DMS53 (cell line): ENCODE measurements around the gene BIVM.

Experiments used
- DNase-seq: peaks from one replicate; lab custom pipeline; 2025; lab: John Stamatoyannopoulos, UW

BIVM gene

DNA sequence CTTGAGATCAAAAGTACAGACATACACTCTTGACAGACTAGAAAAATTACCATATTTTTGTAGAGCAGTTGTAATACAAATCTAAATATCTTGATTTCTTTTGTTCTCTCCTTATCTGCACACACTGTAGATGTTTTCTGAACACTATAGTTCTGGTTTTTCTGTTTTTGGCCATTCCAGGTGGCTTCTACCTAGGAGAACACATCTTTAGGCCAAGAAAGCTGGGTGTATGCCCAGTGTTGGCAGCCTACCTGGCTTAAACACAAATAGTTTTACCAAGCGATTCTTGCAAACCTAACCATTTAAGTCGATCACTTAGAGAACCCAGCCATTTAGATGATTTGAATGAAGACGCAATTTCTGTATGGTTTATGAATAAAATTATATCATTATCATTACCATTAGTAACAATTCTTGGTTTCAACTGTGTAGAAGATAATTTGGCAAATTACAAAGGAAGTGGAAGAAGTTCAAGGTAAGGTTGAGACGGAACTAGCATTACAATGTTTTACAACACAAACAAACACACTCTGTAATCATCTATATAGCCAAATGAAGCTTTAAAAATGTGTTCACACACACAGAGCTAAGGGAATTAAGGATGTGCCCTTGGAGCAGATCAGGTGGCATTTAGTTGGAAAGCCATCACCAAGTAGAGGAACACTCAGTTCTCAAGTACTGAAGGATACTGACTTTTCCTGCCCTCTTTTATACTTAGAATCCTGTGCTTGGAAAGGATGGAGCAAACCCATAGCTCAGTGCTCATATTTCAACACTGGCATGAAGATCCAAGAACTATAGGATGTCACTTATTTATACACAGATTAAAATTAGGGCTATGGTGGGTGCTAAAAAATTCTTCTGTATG lies 83.1 kb downstream of the BIVM start:
- no peak for DNase-seq
